SK-N-SH (cell line): ENCODE data around the gene RASGRF2. TPM values are rescaled to one million over a fixed set of nuclear protein-coding genes. Genes with fewer than 3 reads are reported as not detected.

Source experiments
- CTCF ChIA-PET: fragments of 300-600, 350-600 bp; formaldehyde crosslinking; extraction: SDS; loops from one replicate; lab custom pipeline; 2021; lab: Yijun Ruan, JAX
- POLR2A ChIA-PET: fragments of 350-600 bp; sonication (Branson Sonifier 250); formaldehyde crosslinking; extraction: SDS; loops from one replicate; lab custom pipeline; 2020; ENCODE audit warnings: antibody characterized with exemption, inconsistent platforms; lab: Yijun Ruan, JAX
- DNase-seq: peaks from one replicate; pipeline ENCODE4 v3.0.0; 2012
- H2AFZ ChIP-seq: fragments of 200-600 bp; sonication (generic); 2 replicates; pipeline ENCODE4 v1.8.1; 2016; ENCODE audit warnings: antibody characterized with exemption, mild to moderate bottlenecking, low read depth
- H3F3A ChIP-seq: fragments of 200-600 bp; sonication (generic); replicated peaks from 2 replicates; pipeline ENCODE3; 2016; ENCODE audit warnings: antibody characterized with exemption, mild to moderate bottlenecking; ENCODE audit not compliant: insufficient read depth
- H3K27ac ChIP-seq, 2 experiments: fragments of 200-500 bp in 1 of 2; fragments of 200-600 bp in 1 of 2; sonication (Bioruptor generic) in 1 of 2; sonication (generic), shearing (Covaris generic) in 1 of 2; 2 replicates each; pipeline versions ENCODE4 v1.5.1 to v1.6.1; 2014 to 2016; ENCODE audit warnings: low read depth in 2 of 2, inconsistent platforms in 1 of 2, low read length in 1 of 2, mild to moderate bottlenecking in 1 of 2, mixed read lengths in 1 of 2
- H3K27me3 ChIP-seq: fragments of 200-600 bp; sonication (generic), shearing (Covaris generic); 2 replicates; pipeline ENCODE4 v1.6.1; 2016; ENCODE audit warnings: mixed run types; ENCODE audit not compliant: insufficient read depth
- H3K36me3 ChIP-seq, 2 experiments: fragments of 200-500 bp in 1 of 2; fragments of 200-600 bp in 1 of 2; sonication (Bioruptor generic) in 1 of 2; sonication (generic) in 1 of 2; replicated peaks in 1 of 2; 2 replicates each; pipeline versions ENCODE3 to v1.5.1; 2014 to 2016; ENCODE audit warnings: low read length in 1 of 2, mild to moderate bottlenecking in 1 of 2; ENCODE audit not compliant: insufficient read depth in 2 of 2, control insufficient read depth in 1 of 2
- H3K4me1 ChIP-seq, 2 experiments: fragments of 200-500 bp in 1 of 2; fragments of 200-600 bp in 1 of 2; sonication (Bioruptor generic) in 1 of 2; sonication (generic), shearing (Covaris generic) in 1 of 2; 2 replicates each; pipeline versions ENCODE4 v1.5.1 to v1.6.1; 2014 to 2016; ENCODE audit warnings: low read depth in 1 of 2, low read length in 1 of 2, mixed run types in 1 of 2; ENCODE audit not compliant: insufficient read depth in 2 of 2, control insufficient read depth in 1 of 2
- H3K4me2 ChIP-seq: fragments of 200-600 bp; sonication (generic), shearing (Covaris generic); 2 replicates; pipeline ENCODE4 v1.6.1; 2017; ENCODE audit warnings: mixed run types
- H3K4me3 ChIP-seq, 2 experiments: fragments of 200-500 bp in 1 of 2; fragments of 200-600 bp in 1 of 2; sonication (Bioruptor generic) in 1 of 2; sonication (generic), shearing (Covaris generic) in 1 of 2; 2 replicates each; pipeline versions ENCODE4 v1.5.1 to v1.8.1; 2014 to 2016; ENCODE audit warnings: low read depth in 2 of 2, inconsistent platforms in 1 of 2, low read length in 1 of 2, mild to moderate bottlenecking in 1 of 2, mixed read lengths in 1 of 2, moderate library complexity in 1 of 2
- H3K79me2 ChIP-seq: fragments of 200-600 bp; sonication (generic); 2 replicates; pipeline ENCODE4 v1.8.1; 2017; ENCODE audit warnings: mild to moderate bottlenecking; ENCODE audit not compliant: insufficient read depth
- H3K9ac ChIP-seq: fragments of 200-600 bp; sonication (generic); 2 replicates; pipeline ENCODE4 v1.6.1; 2017; ENCODE audit warnings: mixed run types
- H3K9me2 ChIP-seq: fragments of 200-600 bp; sonication (generic); 2 replicates; pipeline ENCODE4 v1.6.1; 2017; ENCODE audit warnings: mixed run types
- H3K9me3 ChIP-seq: fragments of 200-600 bp; sonication (generic); 2 replicates; pipeline ENCODE4 v1.6.1; 2017; ENCODE audit warnings: mixed run types, mild to moderate bottlenecking, moderate library complexity
- H4K20me1 ChIP-seq: fragments of 200-600 bp; sonication (generic); 2 replicates; pipeline ENCODE4 v1.6.1; 2017; ENCODE audit warnings: mild to moderate bottlenecking, mixed run types; ENCODE audit not compliant: insufficient read depth
- ELF1 ChIP-seq: IDR thresholded peaks from 2 replicates; pipeline ENCODE4 v1.4.0; 2012
- EP300 ChIP-seq, 2 experiments: IDR thresholded peaks; 2 replicates each; pipeline versions ENCODE4 v1.4.0 to v1.6.1; 2012; ENCODE audit warnings: borderline replicate concordance in 1 of 2, low read depth in 1 of 2, low read length in 1 of 2
- FOXM1 ChIP-seq: IDR thresholded peaks from 2 replicates; pipeline ENCODE4 v1.4.0; 2012; ENCODE audit warnings: low read depth, mild to moderate bottlenecking
- GABPA ChIP-seq: IDR thresholded peaks from 2 replicates; pipeline ENCODE4 v1.4.0; 2012; ENCODE audit warnings: low read depth, mild to moderate bottlenecking
- GATA2 ChIP-seq: sonication (generic); formaldehyde crosslinking; IDR thresholded peaks from 2 replicates; pipeline ENCODE4 v1.5.0; 2020; ENCODE audit warnings: mild to moderate bottlenecking, missing genetic modification reagents
- MEF2A ChIP-seq: IDR thresholded peaks from 2 replicates; pipeline ENCODE4 v1.4.0; 2012; ENCODE audit warnings: low read depth, borderline replicate concordance
- MXI1 ChIP-seq: IDR thresholded peaks from 2 replicates; pipeline ENCODE4 v1.6.1; 2012; ENCODE audit warnings: mild to moderate bottlenecking, low read depth, low read length, improper control_type of control experiment
- NFIC ChIP-seq: IDR thresholded peaks from 2 replicates; pipeline ENCODE4 v1.4.0; 2012; ENCODE audit warnings: borderline replicate concordance
- NRF1 ChIP-seq: IDR thresholded peaks from 2 replicates; pipeline ENCODE4 v1.6.1; 2012; ENCODE audit warnings: low read depth, mild to moderate bottlenecking, low read length
- POLR2AphosphoS5 ChIP-seq: IDR thresholded peaks from 2 replicates; pipeline ENCODE4 v1.6.1; 2012; ENCODE audit warnings: low read depth, low read length
- RAD21 ChIP-seq: IDR thresholded peaks from 2 replicates; pipeline ENCODE4 v1.6.1; 2012; ENCODE audit warnings: mild to moderate bottlenecking, low read length
- RCOR1 ChIP-seq: fragments of 150-350 bp; IDR thresholded peaks from 2 replicates; pipeline ENCODE4 v1.6.1; 2017; ENCODE audit warnings: antibody characterized with exemption, low read length
- RFX5 ChIP-seq: IDR thresholded peaks from 2 replicates; pipeline ENCODE4 v1.6.1; 2012; ENCODE audit warnings: mild to moderate bottlenecking, improper control_type of control experiment, low read length
- RXRA ChIP-seq: IDR thresholded peaks from 2 replicates; pipeline ENCODE4 v1.4.0; 2012; ENCODE audit warnings: low read depth, mild to moderate bottlenecking, borderline replicate concordance
- SMC3 ChIP-seq: IDR thresholded peaks from 2 replicates; pipeline ENCODE4 v1.6.1; 2012; ENCODE audit warnings: low read depth, low read length, improper control_type of control experiment
- TCF12 ChIP-seq: IDR thresholded peaks from 2 replicates; pipeline ENCODE4 v1.4.0; 2012
- TEAD4 ChIP-seq: IDR thresholded peaks from 2 replicates; pipeline ENCODE4 v1.4.0; 2012; ENCODE audit warnings: mild to moderate bottlenecking, borderline replicate concordance; ENCODE audit not compliant: insufficient read depth
- WGBS: methylation state at CpG from one replicate; pipeline ENCODE4 v1.1.6; 2017; ENCODE audit warnings: low lambda C conversion rate; 5-methylcytosine and 5-hydroxymethylcytosine counted together
- polyA plus RNA-seq, 3 experiments: library from polyadenylated mRNA; depleted of rRNA; stranded (reverse); fragments of >200 nt; gene quantifications; 2 replicates each; pipeline ENCODE4 v1.2.3, GENCODE V29; 2012
- TF ChIP-seq, protein P1 (sequence below): fragments of 150-350 bp; IDR thresholded peaks from 2 replicates; pipeline ENCODE4 v1.6.1; 2017; ENCODE audit warnings: antibody characterized with exemption, low read length, low read depth, borderline replicate concordance
- TF ChIP-seq, protein P2 (sequence below): fragments of 150-350 bp; IDR thresholded peaks from 2 replicates; pipeline ENCODE4 v1.6.1; 2016; ENCODE audit warnings: mild to moderate bottlenecking, low read depth, low read length
- TF ChIP-seq, protein P3 (sequence below): fragments of 200-600 bp; sonication (generic); IDR thresholded peaks from 2 replicates; pipeline ENCODE4 v1.6.1; 2017; ENCODE audit warnings: antibody characterized with exemption, mild to moderate bottlenecking, moderate library complexity
- TF ChIP-seq, protein P4 (sequence below): IDR thresholded peaks from 2 replicates; pipeline ENCODE4 v1.6.1; 2012; ENCODE audit warnings: mild to moderate bottlenecking, low read depth, low read length, moderate library complexity

Gene RASGRF2
- polyA plus RNA-seq, 1 of the 3 experiments (the other 2 are of a cell fraction) = under 0.01 TPM

DNA sequence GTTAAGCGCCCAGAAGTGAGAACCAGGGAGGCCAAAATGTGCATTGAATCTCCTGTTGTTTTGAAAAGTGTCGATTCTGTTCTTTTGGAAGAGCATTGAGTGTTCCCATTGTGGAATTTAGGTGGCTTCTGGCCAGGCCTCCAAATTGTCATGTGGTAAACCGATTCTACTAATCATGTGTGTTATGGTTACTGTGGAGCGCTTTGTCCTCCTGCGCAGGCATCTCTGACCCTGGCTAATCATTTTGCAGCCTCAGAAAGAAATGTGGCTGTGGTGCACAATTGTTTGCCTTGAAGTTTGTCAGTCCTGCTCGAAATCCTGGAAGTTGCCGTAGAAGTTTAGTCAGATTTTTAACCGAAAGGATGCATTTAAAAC is 121.3 kb downstream of the RASGRF2 start:
- no peak for DNase-seq
- ChIA-PET POLR2A (no interaction called here), CTCF (interaction anchor here (1.1 kb wide), 1 partner anchor 14 kb away, joined by 3 read pairs; no protein-coding TSS in a partner anchor)
- 69% methylated on average over 8 of the region's 8 CpGs for WGBS
- Histone ChIP-seq H3F3A (no peaks in the 10 kb centered on the region), H4K20me1 (no peaks in the 10 kb centered on the region), H3K79me2 (no peaks in the 10 kb centered on the region), H2AFZ (no peak overlapping the region), H3K9me3 (no peaks in the 10 kb centered on the region), H3K36me3 (no peaks in the 10 kb centered on the region), H3K27me3 (no peaks in the 10 kb centered on the region), H3K4me2 (no peak overlapping the region), H3K4me3 (no peak overlapping the region), H3K4me1 (no peaks in the 10 kb centered on the region), H3K9ac (no peak overlapping the region), H3K9me2 (no peaks in the 10 kb centered on the region), H3K27ac (no peak overlapping the region)
- TF ChIP-seq GATA2 (CRISPR knock-in tag) = no peak
- no peak for TF ChIP-seq TEAD4
- TF ChIP-seq MEF2A = no peak
- no peak for TF ChIP-seq RXRA
- TF ChIP-seq TCF12 = no peak
- no peak for TF ChIP-seq GABPA
- TF ChIP-seq POLR2AphosphoS5 = no peak
- no peak for TF ChIP-seq RAD21
- TF ChIP-seq, protein P1, sequence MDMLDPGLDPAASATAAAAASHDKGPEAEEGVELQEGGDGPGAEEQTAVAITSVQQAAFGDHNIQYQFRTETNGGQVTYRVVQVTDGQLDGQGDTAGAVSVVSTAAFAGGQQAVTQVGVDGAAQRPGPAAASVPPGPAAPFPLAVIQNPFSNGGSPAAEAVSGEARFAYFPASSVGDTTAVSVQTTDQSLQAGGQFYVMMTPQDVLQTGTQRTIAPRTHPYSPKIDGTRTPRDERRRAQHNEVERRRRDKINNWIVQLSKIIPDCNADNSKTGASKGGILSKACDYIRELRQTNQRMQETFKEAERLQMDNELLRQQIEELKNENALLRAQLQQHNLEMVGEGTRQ = no peak
- TF ChIP-seq RFX5 = no peak
- TF ChIP-seq, protein P2, sequence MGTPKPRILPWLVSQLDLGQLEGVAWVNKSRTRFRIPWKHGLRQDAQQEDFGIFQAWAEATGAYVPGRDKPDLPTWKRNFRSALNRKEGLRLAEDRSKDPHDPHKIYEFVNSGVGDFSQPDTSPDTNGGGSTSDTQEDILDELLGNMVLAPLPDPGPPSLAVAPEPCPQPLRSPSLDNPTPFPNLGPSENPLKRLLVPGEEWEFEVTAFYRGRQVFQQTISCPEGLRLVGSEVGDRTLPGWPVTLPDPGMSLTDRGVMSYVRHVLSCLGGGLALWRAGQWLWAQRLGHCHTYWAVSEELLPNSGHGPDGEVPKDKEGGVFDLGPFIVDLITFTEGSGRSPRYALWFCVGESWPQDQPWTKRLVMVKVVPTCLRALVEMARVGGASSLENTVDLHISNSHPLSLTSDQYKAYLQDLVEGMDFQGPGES = no peak
- no peak for TF ChIP-seq FOXM1
- no peak for TF ChIP-seq NFIC
- TF ChIP-seq, protein P3, sequence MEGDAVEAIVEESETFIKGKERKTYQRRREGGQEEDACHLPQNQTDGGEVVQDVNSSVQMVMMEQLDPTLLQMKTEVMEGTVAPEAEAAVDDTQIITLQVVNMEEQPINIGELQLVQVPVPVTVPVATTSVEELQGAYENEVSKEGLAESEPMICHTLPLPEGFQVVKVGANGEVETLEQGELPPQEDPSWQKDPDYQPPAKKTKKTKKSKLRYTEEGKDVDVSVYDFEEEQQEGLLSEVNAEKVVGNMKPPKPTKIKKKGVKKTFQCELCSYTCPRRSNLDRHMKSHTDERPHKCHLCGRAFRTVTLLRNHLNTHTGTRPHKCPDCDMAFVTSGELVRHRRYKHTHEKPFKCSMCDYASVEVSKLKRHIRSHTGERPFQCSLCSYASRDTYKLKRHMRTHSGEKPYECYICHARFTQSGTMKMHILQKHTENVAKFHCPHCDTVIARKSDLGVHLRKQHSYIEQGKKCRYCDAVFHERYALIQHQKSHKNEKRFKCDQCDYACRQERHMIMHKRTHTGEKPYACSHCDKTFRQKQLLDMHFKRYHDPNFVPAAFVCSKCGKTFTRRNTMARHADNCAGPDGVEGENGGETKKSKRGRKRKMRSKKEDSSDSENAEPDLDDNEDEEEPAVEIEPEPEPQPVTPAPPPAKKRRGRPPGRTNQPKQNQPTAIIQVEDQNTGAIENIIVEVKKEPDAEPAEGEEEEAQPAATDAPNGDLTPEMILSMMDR = no peak
- no peak for TF ChIP-seq NRF1

DNA sequence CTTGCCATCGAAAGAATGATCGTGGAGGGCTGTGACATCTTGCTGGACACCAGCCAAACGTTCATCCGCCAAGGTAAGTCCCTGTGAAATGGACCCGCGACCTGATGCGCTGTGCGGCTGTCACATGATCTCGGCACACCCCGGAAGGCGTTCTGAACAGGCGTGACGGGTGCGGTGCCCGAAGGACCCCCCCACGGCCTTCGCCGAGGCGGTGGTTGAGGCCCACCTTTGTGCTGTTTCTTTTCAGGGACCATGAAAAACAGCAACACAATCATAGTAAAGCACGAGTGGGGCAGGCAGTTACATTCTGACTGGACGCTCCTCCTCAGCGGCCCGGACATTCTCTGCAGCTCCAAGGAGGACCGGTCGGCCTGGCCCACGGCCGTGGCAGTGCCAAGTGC is 126.7 kb downstream of the RASGRF2 start:
- CTCF ChIA-PET = interaction anchor here (0.7 kb wide), 1 partner anchor 79 kb away, joined by 3 read pairs; no protein-coding TSS in a partner anchor
- no peak for DNase-seq
- H3K9me2 ChIP-seq = no peaks in the 10 kb centered on the region
- H3F3A ChIP-seq = no peaks in the 10 kb centered on the region
- no peaks in the 10 kb centered on the region for H3K79me2 ChIP-seq
- no peaks in the 10 kb centered on the region for H4K20me1 ChIP-seq
- H3K36me3 ChIP-seq = no peaks in the 10 kb centered on the region
- no peak overlapping the region for H3K4me2 ChIP-seq
- H3K27me3 ChIP-seq = no peaks in the 10 kb centered on the region
- no peak overlapping the region for H3K9ac ChIP-seq
- H2AFZ ChIP-seq = no peak overlapping the region
- POLR2A ChIA-PET = no interaction called here
- no peaks in the 10 kb centered on the region for H3K4me1 ChIP-seq
- H3K27ac ChIP-seq = no peak overlapping the region
- WGBS = 83% methylated on average over 18 of the region's 27 CpGs
- H3K9me3 ChIP-seq = no peaks in the 10 kb centered on the region
- H3K4me3 ChIP-seq = no peak overlapping the region
- TF ChIP-seq POLR2AphosphoS5 (no peak), RCOR1 (no peak), ELF1 (no peak), SMC3 (no peak), NFIC (no peak), EP300 (IDR thresholded peaks at IDR 0.05; ENCODE audit: borderline replicate concordance in 1 of 2, low read depth in 1 of 2, low read length in 1 of 2) (no peak), MXI1 (no peak), TCF12 (no peak)
- TF ChIP-seq, protein P4, sequence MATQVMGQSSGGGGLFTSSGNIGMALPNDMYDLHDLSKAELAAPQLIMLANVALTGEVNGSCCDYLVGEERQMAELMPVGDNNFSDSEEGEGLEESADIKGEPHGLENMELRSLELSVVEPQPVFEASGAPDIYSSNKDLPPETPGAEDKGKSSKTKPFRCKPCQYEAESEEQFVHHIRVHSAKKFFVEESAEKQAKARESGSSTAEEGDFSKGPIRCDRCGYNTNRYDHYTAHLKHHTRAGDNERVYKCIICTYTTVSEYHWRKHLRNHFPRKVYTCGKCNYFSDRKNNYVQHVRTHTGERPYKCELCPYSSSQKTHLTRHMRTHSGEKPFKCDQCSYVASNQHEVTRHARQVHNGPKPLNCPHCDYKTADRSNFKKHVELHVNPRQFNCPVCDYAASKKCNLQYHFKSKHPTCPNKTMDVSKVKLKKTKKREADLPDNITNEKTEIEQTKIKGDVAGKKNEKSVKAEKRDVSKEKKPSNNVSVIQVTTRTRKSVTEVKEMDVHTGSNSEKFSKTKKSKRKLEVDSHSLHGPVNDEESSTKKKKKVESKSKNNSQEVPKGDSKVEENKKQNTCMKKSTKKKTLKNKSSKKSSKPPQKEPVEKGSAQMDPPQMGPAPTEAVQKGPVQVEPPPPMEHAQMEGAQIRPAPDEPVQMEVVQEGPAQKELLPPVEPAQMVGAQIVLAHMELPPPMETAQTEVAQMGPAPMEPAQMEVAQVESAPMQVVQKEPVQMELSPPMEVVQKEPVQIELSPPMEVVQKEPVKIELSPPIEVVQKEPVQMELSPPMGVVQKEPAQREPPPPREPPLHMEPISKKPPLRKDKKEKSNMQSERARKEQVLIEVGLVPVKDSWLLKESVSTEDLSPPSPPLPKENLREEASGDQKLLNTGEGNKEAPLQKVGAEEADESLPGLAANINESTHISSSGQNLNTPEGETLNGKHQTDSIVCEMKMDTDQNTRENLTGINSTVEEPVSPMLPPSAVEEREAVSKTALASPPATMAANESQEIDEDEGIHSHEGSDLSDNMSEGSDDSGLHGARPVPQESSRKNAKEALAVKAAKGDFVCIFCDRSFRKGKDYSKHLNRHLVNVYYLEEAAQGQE = no peak
